ENCODE measurements around the gene LRBA.
"Not testable (repeated sequence)": the region's sequence is repeated elsewhere in the genome, so short reads cannot be mapped to it uniquely, and the experiment has no call there.

The LRBA gene

DNA sequence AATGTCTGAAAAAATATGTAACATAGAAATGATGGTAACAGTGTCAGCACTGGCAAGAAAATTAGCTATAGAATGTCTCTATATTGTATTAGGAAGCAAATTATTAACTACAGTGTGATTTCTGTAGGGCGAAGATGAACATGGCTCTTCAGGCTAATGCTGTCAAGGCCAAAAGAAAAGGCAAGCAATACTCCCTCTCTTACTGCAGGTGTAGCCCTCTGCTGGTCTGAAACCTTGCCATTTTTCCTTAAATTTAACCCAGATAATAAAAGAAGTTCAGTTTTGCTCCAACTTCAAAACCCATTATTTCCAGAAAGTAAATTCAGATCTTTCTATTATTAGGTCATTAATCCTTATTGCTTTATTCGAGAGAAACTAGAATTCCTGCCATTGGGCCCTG, 215.9 kb downstream of the LRBA start:
- no peak for DNase-seq

DNA sequence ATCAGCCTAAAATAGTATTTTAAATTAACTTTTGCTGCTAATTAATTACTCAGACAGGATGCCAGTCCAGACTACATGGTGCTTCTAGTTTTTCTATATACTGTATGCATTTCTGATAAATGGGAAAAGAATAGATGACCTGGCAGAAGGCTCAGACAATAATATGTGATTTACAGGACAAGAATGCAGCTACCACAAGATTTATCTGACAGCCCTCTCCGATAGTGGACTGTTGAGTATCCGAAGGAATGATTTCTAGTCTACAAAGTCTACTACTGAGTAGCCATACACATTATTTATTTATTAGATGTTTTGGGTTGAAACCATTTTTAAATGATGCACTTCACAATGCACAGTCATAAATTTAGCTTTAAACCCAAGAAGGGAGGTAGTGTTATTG, 220.4 kb downstream of the LRBA start:
- peak; percentile 7 for DNase-seq

DNA sequence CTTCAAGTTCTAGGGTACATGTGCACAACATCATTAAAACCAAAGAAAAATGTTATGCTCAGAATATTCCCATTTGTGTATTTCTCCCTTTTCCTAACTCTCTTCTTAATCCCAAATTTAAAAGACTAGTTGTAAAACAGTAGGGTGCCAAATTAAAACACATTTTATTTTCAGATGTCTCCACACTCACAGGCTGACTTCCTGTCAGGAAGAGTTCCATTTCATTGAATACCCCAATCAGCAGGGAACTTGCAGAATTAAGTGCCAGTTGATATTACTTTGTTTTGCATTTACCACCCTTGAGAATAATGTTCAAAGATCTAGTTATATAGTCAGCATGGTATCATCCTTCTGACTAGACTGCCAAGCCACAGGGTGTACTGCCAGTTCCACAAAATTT, 225.2 kb downstream of the LRBA start:
- DNase-seq = no peak

DNA sequence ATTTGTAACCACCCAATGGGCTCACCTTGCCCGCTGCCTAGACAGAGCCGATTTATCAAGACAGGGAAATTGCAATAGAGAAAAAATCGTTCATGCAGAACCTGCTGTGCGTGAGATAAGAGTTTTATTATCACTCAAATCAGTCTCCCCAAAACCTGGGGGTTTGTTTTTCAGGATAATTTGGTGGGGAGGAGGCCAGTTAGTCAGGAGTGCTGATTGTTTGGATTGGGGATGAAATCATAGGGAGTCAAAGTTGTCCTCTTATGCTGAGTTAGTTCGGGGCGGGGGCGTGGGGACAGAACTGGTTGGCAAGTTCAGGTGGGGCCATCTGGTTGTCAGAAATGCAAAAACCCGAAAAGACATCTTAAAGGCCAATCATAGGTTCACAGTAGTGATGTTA, 230.1 kb downstream of the LRBA start:
- no peak for DNase-seq

DNA sequence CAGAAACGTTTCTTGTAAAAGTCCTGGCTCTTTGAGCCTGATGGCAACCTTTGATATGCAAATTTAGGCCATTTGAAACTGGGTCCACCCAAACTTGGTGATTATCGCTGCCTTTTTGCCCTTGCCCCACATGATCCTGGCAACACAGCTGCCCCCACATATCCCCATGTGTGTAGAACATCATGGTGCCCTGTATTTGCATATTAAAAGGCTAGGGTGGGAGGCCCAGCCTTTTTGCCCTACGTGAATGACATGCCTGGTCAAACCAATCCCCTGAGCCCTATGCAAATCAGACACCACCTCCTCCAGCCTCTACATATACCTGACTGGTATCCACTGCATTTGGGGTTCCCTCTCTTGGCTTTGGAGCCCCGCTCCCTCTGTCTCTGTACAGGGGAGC, 230.8 kb downstream of the LRBA start:
- DNase-seq = no peak

DNA sequence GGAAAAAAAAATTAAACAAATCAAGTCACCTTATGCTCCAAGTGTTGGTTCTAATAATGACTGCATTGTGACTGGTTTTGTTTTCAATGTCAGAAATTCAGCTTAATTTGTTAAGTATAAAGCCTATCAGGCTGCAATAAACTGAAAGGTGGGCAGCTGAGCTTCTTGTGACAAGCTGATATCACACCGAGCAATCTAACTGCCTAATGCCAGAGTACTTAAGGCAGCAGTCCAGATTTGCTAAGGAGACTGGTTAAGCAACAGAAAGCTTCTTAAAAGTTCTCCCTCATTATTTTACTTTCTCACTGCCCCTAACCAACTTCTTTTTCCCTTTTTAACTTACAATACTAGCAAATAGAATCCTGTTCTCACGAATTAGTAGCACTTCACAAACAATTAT, 232.2 kb downstream of the LRBA start:
- no peak for DNase-seq

DNA sequence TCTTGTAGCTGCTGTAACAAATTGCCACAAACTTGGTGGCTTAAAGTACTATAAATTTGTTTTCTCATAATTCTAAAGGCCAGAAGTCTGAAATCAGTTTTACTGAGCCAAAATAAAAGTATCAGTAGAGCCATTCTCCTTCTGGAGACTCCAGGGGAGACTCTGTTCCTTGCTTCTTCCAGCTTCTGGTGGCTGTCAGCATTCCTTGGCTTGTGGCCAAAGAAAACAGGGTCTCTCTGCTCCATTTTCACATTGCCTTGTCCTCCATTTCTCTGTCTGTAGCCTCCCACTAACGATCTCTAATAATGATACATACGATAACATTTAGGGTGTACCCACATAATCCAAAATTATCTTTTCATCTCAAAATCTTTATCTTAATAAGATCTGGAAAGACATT, 232.8 kb downstream of the LRBA start:
- DNase-seq = no peak

DNA sequence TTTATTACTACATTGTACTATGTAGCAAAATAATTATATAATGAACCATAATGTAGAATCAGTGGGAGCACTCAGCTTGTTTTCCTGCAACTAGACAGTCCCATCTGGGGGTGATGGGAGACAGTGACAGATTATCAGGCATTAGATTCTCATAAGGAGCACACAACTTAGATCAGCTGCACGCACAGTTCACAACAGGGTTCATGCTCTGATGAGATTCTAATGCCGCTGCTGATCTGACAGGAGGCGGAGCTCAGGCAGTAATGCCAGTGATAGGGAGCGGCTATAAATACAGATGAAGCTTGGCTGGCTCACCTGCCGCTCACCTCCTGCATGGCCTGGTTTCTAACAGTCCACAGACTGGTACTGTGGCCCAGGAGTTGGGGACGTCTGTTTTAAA, 233.9 kb downstream of the LRBA start:
- DNase-seq = no peak

DNA sequence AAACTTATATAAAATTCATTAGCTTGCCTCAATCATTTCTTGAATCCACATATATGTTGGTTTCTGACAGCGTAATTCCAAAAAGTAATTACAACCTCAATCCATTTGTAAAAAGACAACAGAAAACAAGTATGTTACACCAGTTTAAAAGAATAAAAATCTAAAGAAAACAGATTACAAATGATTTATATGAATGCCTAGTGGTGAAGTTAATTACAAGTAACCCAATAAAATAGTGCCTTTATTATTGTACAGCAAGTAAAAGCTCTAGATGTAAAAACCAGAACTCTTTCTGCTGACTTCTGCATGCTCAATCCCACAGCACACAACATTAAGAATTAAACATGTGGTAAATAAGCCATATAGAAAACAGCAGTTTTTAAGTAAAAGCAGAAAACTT, 235.4 kb downstream of the LRBA start:
- DNase-seq = no peak

DNA sequence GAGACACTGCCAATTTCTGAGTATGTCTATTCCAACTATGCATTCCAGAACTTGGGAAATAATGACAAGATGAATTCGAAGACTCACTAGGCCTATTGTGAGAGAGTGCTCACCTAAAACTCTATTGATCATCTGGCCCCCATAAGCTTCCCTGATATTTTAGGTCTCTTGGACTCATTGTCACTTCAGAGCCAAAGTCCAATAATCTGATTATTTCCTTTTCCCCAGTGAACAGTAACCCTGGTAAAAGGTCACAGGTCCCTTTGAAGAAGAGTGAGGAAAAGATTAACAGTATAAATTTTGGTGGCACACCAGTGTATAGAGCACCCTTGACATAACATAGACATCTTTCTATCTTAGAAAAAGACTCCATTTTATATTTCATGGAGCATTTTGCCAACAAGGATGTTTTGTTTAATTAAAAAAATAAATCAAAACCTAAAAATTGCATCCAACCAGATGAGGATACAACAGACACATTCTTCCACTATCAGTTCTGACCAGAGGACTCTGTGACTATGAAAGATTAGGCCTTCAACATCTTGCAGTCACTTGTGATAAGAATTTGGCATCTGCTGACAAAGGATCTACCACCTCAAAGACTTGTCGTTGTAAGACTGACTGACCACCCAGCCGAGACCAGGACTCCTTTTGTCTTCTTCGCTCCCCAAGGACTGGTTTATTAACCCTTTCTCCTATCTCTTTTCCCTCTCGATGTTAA, 241.2 kb downstream of the LRBA start:
- DNase-seq = no peak

DNA sequence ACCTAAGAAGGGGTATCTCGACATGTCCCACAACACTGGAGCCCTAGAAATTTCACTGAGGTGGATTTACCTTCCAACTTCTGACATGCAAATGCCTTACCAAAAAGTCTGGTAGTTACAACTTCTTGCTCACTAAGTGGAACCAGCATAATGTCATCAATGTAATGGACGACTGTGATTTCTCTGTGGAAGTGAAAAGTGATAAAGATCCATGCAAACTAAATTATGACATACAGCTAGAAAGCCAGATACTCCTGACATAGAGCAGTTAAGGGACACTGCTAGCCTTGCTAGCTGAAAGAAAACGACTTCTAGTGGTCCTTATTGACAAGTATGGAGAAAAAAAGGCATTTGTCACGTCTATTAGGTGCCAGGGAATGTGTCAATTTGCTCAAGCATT, 242.1 kb downstream of the LRBA start:
- DNase-seq = no peak

DNA sequence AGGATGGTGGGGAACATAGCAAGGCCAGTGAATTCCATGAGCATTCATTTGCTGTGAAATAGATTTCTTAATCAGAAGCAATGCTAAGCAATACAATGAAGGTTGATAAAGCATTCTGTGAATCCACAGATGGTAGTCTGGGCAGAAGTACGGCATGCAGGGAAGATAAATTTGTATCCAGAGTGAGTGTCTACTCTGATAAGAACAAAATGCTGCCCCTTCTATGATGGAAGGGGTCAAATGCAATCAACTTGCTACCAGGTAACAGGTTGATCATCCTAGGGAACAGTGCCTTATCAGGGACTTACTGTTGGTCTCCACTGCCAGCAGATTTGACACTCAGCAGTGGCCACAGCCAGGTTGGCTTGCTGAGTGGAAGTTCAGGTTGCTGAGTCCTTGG, 243.7 kb downstream of the LRBA start:
- DNase-seq = no peak

DNA sequence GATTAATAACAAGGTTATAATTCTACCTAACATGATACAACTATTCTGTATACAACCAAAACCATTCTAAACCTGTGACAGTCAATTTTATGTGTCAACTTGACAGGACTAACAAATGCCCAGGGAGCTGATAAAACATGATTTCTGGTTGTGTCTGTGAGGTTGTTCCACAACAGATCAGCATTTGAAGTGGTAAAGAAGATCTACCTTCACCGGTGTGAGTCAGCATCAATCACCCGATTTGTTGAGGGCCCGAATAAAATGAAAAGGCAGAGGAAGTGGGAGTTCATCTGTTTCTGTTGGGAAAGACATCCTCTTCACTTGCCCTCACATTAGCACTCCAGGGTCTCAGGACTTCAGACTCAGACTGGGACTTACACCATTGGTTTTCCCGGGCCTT, 245.2 kb downstream of the LRBA start:
- DNase-seq = no peak

DNA sequence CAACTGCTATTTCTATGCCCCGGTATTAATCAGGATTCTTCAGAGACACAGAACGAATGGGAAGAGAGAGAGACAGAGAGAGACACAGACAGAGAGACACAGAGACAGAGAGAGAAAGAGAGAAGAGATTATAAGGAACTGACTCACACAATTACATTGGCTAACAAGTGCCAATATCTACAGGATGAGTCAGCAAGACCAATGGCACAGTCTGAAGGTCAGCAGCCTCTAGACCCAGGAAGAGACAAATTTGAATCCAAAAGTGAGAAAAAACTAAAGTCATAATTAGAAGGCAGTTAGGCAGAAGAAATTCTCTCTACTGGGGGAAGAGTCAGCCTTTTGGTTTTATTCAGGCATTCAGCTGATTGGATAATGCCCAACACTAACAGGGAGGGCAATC, 245.8 kb downstream of the LRBA start:
- DNase-seq = peak; percentile 15

DNA sequence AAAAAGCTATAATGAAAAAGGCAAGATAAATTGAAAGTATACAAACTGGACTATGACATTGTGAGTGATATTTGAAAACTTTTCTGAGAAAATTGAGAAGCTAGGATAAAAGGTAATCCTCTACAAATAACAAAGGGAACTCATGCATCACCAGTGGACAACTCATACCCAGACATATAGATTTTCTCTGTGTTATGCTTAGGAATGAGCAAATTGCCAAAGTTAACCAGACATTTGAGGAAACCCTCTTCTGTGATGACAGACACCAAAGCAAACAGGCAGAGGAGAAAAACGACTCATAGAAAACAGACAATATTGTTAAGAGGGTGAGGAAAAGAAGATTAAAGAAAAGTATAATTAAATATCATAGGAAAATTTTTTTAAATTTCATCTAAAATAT, 246.6 kb downstream of the LRBA start:
- DNase-seq = no peak

DNA sequence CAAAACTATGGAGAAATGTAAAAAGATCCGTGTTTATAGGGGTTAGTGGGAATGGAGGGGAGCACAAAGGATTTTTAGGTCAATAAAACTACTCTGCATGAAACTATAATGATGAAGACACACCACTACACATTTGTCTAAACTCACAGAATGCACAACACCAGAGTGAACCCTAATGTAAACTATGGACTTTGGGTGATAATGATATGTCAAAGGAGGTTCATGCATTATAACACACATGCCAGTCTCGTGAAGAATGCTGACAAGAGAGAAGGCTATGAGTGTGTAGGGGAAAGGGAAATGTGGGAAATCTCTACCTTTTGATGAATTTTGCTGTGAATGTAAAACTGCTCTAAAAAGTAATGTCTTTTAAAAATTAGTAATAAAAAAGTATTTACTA, 249.9 kb downstream of the LRBA start:
- no peak for DNase-seq

DNA sequence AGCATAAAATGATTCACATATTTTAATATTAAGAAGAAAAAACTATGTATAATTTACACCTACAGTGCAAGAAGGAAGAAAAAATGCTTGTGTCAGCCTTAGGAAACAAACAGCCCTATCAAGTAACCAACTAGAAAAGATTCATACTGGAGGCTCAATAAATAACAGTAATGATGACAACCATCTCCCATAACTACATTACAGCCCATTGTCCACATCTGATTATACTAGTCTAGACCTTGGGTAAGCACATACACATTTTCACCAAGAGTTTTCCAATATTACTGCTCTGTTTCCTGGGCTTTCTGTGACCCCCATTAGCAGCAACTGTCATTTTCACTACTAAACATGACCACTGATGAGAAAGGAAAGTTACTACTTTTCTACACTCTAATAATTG, 263.4 kb downstream of the LRBA start:
- no peak for DNase-seq

DNA sequence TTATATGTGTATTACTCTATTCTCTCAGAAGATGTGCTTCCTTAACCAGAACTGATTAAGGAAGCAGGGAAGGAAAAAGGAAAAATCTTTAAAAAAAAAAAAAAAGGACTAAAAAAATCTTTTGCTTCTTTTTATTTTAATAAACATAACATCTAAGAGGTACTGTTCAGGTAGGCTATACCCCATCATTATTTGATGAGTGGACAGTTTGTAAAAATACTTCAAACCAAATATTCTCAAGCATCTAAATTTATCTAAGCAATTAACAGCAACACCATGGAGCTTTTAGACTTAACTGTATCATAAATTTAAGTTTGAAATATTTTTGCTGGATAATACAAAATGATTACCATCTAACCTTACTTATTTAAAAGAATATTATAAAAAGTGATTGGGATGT, 264.3 kb downstream of the LRBA start:
- no peak for DNase-seq

DNA sequence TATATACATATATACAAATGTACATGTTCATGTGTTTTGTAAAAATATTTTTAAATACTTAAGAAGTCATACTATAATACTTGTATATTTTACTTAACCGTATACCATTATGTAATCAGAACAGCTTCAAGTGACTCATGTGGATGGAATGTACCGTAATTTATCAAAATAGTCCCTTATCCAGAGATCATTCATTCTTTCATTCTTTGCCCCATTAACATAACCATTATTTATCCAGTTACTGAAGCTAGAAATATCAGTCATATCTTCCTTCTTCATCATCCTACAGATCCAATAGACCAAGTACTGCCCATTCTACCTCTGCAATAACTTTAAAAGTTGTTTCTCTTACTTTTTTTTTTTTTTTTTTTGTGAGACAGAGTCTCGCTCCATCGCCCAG, 268.9 kb downstream of the LRBA start:
- peak; percentile 57 for DNase-seq

DNA sequence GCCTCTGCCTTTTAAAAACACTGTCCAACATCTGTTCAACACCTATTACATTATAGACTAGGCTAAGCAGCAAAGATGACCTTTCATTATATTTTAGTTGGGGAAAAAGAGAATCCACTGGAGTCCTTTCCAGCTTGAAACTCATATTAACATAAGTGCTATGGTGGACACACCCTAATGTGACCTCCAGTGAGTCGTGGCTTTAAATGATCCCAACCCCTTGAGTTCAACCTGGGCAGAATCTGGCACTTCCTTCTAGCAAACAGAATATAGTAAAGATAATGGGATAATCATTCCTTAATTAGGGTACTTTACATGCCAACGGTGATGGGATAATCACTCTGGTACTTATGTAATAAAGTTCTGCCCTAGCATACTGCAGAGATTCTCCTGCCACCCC, 270.5 kb downstream of the LRBA start:
- no peak for DNase-seq

DNA sequence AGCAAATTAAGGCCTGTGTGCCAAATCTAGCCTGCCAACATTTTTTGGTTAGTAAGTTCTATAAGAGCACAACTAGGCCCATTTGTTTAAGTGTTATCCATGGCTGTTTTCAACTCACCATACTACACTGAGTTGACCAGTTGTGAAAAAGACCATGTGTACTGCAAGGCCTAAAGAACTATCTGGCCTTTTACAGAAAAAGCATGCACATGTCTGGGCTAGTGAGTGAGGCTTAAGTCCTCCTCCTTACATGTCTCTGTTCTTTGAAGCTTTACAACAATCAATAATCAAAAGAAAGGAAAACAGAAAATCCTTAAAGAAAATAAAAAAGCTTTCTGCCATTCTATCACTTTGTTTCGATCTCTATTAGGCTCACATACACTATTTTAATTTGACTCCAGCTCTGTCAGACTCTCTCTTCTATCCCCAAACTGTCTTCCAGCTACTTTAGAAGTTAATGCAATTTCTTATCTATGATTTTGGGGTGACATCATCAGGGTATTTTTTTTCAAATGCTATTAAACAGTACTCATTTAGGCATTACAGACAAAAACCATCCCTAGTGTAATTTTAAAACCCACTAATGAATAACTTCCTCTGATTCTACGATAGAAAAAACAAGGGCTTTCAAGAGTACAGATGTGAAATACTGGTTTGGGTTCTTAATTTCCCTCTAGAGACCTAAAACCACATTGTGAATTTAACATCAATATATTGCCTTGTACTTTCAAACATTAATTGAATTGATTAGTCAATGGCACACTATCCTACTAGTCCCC, 271.3 kb downstream of the LRBA start:
- DNase-seq = no peak

DNA sequence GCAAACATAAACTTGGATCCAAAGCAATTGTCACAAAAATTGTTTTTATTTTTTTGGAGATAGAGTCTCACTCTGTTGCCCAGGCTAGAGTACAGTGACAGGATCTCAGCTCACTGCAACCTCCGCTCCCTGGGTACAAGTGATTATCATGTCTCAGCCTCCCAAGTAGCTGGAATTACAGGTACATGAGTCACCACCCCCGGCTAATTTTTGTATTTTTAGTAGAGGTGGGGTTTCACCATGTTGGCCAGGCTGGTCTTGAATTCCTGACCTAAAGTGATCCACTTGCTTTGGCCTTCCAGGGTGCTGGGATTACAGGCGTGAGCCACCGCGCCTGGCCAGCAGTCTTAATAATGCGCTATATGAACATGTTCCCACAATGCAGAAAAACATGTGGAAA, 272.2 kb downstream of the LRBA start:
- DNase-seq = not testable (repeated sequence)

DNA sequence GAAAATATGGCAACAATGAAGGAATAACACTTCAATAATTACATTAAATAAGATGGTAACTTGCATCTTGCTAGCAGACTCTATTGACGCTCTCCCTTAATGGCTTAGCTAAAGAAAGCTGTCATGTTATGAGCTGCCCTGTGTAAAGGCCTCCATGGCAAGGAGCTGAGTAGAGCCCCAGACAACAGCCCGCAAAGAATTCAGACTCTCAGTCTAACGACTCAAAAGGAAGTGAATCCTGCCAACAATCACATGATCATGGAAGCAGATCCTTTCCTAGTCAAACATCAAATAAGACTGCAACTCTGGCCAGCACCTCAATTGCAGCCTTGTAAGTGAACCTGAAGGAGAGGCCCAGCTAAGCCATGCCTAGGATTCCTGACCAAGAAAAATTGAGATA, 275.5 kb downstream of the LRBA start:
- DNase-seq = no peak

DNA sequence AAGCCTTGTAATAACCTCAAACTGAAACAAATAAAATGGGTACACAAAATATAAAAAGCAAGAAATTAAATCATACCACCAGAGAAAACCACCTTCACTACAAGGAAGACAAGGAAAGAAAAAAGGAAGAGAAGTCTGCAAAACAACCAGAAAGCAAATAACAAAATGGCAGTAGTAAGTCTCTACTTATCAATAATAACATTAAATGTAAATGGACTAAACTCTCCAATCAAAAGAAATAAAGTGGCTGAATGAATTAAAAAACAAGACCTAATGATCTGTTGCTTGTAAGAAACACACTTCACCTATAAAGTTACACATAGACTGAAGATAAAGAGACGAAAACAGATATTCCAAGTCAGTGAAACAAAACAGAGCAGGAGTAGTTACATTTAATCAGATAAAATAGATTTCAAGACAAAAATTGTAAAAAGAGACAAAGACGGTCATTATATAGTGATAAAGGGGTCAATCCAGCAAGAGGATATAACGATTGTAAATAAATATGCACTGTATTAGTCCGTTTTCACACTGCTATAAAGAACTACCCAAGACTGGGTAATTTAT, 289.0 kb downstream of the LRBA start:
- no peak for DNase-seq
